ENCODE data around the gene SLK.

DNA sequence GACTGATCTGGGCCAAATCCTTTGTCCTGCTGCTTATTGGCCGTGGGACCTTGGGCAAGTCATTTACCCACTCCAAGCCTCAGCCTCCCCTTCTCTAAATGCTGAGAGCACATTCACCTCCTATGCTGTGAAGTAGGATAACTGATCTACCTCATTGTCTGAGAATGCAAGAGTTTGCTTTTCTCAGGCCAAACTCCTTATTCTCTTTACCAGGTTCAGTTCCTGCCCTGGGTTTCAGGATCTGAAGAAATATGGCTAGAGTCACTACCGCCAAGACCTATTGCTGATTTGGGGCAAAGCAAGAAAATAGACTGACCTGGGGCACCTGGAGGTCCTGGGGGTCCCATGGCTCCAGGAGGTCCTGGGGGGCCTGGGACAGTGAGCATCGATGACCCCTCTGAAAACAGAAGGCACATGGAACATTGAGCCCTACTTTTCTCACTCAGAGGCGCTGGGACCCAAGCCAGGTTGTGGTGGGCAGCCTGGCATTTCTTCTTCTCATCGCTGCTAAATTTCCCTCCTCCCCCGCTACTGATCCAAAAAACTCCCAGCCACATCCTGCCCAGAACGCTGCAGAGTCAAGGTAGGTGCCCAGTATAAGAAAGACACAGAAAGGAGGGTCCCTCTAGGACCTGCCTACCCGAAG lies 76.4 kb downstream of the SLK start:
- TF ChIP-seq, protein P1, sequence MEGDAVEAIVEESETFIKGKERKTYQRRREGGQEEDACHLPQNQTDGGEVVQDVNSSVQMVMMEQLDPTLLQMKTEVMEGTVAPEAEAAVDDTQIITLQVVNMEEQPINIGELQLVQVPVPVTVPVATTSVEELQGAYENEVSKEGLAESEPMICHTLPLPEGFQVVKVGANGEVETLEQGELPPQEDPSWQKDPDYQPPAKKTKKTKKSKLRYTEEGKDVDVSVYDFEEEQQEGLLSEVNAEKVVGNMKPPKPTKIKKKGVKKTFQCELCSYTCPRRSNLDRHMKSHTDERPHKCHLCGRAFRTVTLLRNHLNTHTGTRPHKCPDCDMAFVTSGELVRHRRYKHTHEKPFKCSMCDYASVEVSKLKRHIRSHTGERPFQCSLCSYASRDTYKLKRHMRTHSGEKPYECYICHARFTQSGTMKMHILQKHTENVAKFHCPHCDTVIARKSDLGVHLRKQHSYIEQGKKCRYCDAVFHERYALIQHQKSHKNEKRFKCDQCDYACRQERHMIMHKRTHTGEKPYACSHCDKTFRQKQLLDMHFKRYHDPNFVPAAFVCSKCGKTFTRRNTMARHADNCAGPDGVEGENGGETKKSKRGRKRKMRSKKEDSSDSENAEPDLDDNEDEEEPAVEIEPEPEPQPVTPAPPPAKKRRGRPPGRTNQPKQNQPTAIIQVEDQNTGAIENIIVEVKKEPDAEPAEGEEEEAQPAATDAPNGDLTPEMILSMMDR (IDR thresholded peaks at IDR 0.05) = no peak
- no peak for TF ChIP-seq POLR2A (IDR thresholded peaks at IDR 0.05)
